Hematopoietic multipotent progenitor cell treated with erythropoietin and hydrocortisone succinate and interleukin-3 and kit ligand, for 4 days (in vitro differentiated cells): ENCODE data around the gene TCEAL8.
A peak's percentile ranks its signal among the peaks of the same experiment; 100 is the strongest.
"Not testable (repeated sequence)": the region's sequence is repeated elsewhere in the genome, so short reads cannot be mapped to it uniquely, and the experiment has no call there.

Experiments
- DNase-seq: peaks from one replicate; pipeline ENCODE4 v3.0.0-alpha.2; 2015

TCEAL8 gene

GRCh38 chrX:103254921-103255493 lies at the start of gene TCEAL8:
Gene TCEAL8 (minus strand): TSS chrX:103255155. CDS start chrX:103253979, 1,176 bp downstream.
- peak; percentile 90 for DNase-seq

GRCh38 chrX:103304705-103305104 lies 49.8 kb upstream of the TCEAL8 start:
- DNase-seq: no peak

GRCh38 chrX:103293118-103293517 lies 38.2 kb upstream of the TCEAL8 start:
- no peak for DNase-seq

- no peak for DNase-seq
Measured at GRCh38 chrX:103279624-103280023, 24.7 kb upstream of the TCEAL8 start.

- DNase-seq: peak; percentile 13
Measured at GRCh38 chrX:103276581-103277002, 21.6 kb upstream of the TCEAL8 start, which contains the start of gene TCEAL5. Gene TCEAL5 (minus strand): TSS chrX:103276750. CDS start chrX:103274563, 2,187 bp downstream.

- no peak for DNase-seq
Measured at GRCh38 chrX:103275947-103276567, 21.1 kb upstream of the TCEAL8 start.

GRCh38 chrX:103274284-103274683 lies 19.3 kb upstream of the TCEAL8 start:
- DNase-seq: no peak

- DNase-seq: no peak
Measured at GRCh38 chrX:103258275-103258674, 3.3 kb upstream of the TCEAL8 start.

GRCh38 chrX:103256651-103257050 lies 1.7 kb upstream of the TCEAL8 start:
- DNase-seq: no peak

GRCh38 chrX:103254171-103254824 lies 657 bp downstream of the TCEAL8 start:
- peak; percentile 70 for DNase-seq

GRCh38 chrX:103253608-103254007 lies 1.3 kb downstream of the TCEAL8 start:
- DNase-seq: peak; percentile 50

GRCh38 chrX:103250977-103251376 lies 4.0 kb downstream of the TCEAL8 start:
- DNase-seq: no peak

GRCh38 chrX:103249805-103250204 lies 5.2 kb downstream of the TCEAL8 start:
- DNase-seq: no peak

GRCh38 chrX:103248553-103248952 lies 6.4 kb downstream of the TCEAL8 start:
- DNase-seq: peak; percentile 68

- no peak for DNase-seq
Measured at GRCh38 chrX:103240155-103240554, 14.8 kb downstream of the TCEAL8 start.

GRCh38 chrX:103236296-103236695 lies 18.7 kb downstream of the TCEAL8 start:
- DNase-seq: no peak

- DNase-seq: peak; percentile 46
Measured at GRCh38 chrX:103235608-103236007, 19.3 kb downstream of the TCEAL8 start.

GRCh38 chrX:103234869-103235268 lies 20.1 kb downstream of the TCEAL8 start:
- DNase-seq: no peak

- DNase-seq: no peak
Measured at GRCh38 chrX:103233263-103233662, 21.7 kb downstream of the TCEAL8 start.

- not testable (repeated sequence) for DNase-seq
Measured at GRCh38 chrX:103225918-103226317, 29.0 kb downstream of the TCEAL8 start.

GRCh38 chrX:103220511-103221323 lies 34.2 kb downstream of the TCEAL8 start:
- DNase-seq: no peak

- DNase-seq: peak; percentile 66
Measured at GRCh38 chrX:103215425-103215991, 39.4 kb downstream of the TCEAL8 start.

- DNase-seq: peak; percentile 92
Measured at GRCh38 chrX:103214870-103215424, 40.0 kb downstream of the TCEAL8 start, which contains the start of gene BEX4. Gene BEX4 (plus strand): TSS chrX:103215108. CDS start chrX:103216154, 1,046 bp downstream.
